Islet of Langerhans (tissue), 1 donor: Measurements from ENCODE around the gene COMMD1.
"Not testable (repeated sequence)": the region's sequence is repeated elsewhere in the genome, so short reads cannot be mapped to it uniquely, and the experiment has no call there.

ENCODE experiments used
- FAIRE-seq: peaks from one replicate; lab custom pipeline; 2011; peaks lifted over from hg19 to GRCh38; lab: Jason Lieb, UNC

The COMMD1 gene

DNA sequence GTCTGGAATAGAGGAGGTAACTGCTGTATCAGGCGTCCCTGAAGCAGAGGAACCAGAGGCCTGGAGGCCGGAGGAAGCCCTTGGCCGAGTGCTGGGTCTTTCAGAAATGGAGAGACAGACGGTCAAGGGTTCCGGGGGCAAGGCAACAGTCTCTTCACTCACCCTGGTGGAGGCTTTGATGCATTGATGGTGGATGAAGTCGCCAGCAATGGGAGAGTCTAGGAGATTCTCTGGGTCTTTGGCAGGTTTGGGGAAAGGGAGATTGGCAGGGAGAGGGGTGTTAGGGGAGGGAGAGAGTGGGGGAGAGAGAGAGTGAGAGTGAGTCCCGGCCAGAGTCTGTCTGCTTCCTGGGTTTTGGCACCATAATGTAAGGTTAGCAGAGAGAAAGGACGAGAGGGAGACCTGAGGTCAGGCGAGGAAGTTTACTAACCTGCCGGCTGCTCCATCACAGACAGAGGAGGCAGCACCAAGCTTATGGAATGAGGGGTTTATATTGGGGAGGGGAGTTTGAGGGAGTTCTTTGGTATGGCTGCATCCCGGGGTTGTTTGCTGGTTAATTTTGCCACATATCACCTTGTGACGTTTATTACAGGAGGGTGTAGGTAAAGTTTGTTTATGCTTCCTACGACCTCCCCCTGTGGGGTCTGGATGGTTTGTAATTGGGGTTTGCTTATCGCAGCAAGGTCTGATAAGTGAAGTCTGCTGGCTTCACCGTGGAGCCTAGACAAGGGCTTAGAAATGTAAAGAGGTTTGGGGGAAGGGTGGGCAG lies 19.6 kb downstream of the COMMD1 start:
- FAIRE-seq, result no peak

DNA sequence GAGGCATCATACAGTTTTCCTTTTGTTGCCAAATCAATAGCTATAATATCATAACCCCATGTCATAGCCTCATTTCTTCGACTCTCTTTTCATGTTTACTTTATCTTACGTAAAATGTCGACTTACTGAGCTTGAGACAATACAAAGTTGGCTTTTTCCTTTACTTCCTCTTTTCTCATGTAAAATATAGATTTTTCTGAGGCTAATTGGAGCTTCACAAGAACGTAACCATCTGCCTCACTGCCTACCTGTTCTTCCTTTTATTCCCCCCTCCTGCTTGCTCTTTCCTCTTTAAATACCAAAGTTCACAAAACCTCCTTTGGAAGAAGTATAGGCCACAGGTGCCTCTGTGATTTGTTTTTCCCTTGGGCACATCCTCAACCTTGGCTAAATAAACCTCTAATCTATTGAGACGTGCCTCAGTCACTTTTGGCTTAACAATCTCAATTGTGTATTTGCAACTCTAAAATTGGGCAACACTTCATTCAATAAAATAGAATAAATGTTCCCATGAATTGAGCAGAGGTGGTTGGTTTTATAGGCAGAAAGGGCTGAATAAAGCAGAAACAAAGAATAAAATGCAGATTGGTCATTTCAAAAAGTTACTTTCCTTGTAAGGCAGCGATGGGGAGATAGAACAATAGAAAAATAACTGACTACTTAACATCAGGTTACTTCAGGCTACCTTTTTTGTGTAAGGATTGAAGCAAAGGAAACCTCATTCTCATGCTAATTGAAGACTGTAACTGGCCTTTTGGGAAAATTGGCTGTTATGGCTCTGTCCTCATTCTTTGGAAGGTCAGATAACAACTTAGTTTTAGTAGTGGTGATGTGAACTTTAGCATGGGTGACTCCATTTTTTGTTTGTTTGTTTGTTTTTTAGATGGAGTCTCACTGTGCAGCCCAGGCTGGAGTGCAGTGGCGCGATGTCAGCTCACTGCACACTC lies 21.3 kb downstream of the COMMD1 start:
- FAIRE-seq, result no peak

DNA sequence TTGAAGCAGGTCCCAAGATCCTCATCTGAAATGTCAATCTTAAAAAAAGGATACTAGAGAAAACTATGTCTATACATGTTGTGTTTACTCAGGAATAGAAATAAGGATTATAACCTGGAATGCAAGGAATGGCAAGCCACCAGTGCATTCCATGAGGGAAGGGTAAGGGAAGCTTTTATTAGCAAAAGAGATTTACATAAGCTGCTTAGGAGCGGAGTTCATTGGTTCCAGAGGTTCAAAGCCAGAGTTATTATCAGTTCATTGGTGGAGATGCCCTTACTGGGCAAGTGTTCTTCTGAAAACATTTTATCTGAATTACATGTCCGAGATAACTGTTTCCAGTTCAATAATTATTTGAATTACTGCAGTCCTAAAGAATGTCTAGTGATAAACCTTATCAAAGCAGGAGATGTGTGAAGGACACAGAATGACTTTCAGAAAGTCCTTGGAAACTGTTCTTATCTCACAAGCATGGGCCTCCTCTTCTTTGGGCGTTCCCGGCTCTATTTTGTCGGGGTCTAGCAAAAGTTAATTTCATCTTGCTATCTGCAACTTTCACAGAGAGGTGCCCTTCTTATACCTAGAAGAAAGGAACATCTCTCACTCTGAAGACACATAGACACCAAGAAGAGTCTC lies 23.5 kb downstream of the COMMD1 start:
- FAIRE-seq, result no peak

DNA sequence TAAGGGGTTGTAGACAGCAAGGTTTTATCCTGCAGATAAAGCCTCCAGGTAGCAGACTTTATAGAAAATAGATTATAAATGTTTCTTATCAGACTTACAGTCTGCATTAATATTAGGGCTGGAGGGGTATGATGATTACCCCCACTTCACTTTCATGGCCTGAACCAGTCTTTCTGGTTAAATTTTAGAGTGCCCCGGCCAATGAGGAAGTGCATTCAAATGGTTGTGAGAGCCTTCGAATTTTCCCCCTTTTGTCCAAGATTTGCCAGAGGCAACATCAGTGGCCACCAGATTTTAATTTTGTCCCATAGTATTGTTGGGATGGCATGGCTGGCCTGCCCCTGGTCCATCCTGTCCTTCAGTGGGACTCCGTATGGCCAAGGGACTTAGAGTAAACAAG lies 31.6 kb downstream of the COMMD1 start:
- FAIRE-seq, result no peak

DNA sequence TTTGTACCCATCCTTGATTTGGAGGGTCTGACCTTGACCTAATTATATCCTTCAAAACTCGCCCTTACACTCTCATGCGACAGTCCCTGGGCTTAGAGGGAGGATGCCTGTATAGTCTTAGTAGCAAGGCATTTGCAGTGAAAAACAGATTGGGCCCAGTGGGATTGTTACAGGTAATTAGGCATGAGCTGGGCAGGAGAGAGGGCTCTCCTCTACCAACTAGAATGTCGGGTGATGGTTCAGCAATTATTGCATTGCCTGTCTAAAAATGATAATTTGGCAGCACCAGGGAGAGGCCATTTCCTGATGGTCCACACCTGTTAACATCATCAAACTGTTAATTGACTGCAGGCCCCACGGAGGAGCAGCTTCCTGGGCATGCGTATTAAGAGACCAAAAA lies 32.4 kb downstream of the COMMD1 start:
- no peak for FAIRE-seq

DNA sequence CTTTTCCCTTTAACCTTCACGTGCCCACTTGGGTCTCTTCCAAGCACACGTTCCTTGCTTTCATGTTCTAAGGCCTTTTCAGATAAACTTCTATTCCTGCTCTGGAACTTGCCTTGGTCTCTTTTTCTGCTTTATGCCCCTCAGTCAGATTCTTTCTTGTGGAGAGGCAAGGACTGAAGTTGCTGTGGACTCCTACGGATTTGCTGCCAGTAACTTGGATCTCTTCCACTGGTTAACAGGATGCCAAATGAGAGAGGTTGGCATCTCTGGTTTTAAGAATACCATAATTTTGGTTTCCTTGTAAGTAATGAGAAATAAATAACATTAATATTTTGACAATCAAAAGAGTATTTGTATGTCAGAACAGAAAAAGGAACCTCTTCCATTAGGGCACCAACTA lies 33.0 kb downstream of the COMMD1 start:
- FAIRE-seq, result no peak

DNA sequence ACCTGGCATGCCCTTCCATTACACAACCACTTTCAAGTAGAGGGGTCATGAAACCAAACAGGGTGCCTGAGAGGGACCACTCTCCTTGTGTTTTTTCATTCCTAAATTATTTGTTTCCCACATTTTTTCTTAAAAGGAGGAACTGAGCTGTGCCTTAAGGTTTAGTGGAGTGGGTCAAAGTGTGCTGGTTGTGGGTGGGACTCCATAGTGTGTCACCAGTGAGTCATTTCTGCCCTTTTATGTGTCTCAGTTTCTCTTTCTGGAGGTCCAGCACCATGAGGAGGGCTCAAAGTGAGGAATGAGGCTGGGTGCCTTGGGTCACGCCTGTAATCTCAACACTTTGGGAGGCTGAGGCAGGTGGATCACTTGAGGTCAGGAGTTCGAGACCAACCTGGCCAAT lies 37.8 kb downstream of the COMMD1 start:
- FAIRE-seq, result no peak

DNA sequence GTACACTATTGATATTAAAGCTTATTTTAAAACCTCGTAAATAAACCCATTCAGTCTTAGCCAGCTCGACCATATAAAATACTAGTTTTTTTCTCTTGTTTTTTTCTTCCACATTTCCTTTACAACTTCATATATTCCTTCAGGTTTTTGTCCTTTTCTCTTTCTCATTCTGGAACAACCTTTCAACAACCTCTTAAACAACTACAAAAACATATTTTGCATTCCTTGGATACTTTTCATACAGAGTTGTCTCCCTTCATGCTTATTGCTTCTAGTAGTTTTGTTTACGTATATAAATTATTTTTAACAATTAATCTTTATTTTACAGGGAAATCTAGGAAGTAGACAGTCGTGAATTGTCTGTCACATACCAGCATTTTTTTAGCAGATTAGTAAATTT lies 41.2 kb downstream of the COMMD1 start:
- no peak for FAIRE-seq

DNA sequence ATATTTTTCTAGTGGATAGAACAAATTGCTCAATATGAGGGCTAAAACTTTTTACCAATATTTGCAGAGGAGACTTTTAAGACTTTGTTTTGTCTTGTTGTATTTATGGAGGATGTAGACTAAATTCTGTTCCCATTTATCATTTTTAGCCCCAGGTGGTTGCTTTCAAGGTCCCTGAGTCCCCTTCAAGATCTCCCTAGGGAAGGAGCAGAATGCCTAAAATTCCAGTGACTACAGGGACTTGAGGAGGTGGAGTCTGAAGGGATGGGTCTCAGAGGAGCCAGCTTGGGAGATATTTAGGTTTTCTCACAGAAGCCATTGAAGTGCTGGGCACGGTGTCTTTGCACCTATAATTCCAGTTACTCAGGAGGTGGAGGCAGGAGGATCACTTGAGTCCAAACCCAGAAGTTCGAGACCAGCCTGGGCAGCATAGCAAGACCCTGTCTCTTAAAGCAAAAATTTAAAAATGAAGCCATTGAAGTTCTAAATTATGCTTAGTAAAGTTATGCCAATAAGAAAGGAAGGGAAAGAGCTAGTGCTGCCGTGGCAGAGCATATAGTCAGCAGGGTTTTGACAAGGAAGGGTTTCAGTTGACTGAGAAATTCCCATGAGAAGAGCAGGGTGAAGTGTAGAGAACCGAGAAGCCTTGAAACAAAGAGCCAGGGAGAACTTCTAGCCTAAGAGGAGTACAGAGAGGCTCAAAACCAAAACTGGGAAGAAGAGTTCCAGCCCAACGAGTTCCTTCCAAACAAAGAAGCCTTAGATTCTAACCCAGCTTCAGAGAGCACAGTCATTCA lies 43.4 kb downstream of the COMMD1 start:
- FAIRE-seq, result no peak

DNA sequence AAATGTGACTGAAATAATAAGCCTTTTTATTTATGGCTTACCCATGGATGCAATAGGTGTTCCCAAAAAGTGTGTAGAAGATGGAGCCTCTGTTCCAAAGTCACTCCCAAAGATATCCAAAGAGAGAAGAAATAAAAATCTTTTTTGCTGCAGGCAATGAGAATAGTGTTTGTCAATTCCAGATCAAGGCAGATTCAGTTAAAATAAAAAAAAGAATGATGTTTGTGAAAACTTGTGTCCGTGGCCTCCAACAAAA lies 43.9 kb downstream of the COMMD1 start:
- no peak for FAIRE-seq

DNA sequence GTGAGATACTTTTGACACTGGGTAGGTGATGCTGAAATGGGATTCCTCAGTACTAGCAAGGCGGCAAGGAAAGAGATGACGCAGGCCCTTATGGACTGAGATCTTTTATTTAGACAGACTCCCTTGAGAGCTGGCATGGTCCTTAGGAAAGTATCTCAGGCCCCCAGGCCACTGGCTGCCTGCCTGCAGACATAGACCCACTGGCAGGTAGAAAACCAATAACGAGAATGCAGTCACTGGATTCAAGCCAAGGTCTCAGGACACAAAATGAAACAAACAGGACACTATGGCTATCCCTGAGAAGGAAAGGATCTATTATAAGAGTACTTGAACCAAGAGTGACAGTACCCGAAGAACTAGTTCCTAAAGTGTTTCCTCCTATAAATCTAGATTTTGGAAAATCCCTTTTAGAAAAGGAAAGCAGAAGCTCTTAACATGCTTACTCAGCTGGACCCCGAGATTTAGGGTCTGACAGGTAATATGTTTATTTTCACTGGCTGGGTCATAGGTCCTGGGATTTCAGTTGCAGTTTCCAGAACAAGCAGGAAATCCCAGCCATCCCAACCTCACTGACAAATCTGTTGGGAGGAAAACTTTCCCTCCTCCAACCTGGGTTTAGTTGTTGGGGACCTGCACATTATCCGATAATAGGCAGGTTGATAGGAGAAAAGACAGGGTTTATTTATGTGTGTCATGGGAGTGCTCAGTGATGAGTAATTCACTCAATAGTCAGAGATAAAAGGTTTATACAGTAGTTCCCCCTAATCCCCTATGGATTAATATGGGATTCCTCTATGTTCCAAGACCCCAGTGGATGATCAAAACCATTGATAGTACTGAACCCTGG lies 44.5 kb downstream of the COMMD1 start:
- FAIRE-seq, result no peak

DNA sequence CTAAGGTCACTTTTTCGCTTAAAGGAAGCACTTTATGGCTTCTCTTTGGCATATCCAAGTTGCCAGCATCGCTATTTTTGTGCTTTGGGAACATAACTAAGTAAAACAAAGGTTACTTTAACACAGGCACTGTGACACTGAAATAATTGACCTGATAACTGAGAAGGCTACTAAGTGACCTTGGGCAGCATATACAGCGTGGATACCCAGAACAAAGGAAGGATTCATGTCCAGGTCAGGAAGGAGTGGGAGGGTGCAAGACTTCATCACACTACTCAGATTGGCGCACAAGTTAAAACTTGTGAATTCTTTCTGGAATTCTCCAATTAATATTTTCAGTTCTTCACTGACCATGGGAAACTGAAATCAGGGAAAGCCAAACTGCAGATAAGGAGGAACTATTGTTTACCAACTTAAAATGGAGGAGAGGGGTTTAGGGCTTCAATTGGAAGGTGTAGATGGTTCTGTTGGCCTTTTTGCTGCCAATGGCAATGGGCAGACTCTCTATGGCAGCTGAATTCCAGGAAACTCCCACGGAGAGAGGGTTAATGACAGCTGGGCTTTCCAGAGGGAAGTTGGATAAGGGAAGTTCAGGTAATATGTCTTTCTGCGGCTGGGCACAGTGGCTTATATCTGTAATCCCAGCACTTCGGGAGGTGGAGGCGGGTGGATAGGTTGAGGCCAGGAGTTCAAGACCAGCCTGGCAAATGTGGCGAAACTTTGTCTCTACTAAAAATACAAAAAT lies 45.3 kb downstream of the COMMD1 start:
- FAIRE-seq, result no peak

DNA sequence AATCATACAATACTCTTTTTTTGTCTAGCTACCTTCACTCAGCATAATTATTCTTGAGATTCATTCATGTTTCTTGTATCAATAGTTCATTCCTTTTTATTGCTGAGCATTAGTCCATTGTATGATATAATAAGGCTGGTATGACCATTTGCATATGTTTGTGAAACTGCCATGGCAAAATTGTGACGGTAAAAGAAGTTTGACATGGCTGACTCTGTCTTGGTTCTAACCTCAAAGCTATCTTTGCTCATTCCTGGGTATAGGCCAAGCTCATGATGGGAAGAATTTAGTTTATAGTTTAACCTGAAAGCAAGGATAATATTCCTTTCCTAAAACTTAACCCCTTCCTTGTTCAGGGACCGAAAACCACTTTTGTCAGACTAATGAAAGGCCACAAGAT lies 46.4 kb downstream of the COMMD1 start:
- FAIRE-seq, result no peak

DNA sequence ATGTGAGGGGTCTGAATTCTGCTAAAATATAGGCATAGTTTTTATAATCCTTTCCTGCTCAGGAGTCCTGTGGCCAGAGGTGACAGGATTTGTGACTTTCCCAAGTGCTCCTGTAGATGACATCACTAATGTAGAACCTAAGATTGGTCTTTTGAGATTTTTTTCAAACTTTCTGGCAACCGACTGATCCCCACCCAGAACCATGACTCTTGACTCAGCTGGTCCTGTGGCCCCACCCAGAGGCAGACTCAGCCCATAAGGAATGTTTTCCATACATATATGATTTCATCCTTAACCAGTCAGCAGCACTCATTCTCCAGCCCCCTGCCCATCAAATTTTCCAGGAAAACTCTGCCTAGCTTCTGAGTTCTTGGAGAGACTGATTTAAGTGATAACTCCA lies 46.8 kb downstream of the COMMD1 start:
- no peak for FAIRE-seq

DNA sequence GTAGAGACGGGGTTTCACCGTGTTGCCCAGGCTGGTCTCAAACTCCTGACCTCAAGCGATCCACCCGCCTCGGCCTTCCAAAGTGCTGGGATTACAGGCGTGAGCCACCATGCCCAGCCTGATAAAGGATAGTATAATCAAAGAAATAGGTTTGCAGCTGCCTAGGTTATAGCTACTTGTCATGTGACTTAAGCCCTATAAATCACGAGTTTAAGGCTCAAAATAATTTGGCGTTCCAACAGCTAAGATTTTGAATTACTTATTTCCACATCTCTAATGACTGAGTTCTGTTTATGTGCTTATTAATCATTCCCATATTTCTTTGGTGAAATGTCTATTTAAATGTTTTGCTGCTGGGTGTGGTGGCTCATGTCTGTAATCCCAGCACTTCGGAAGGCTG lies 49.4 kb downstream of the COMMD1 start:
- not testable (repeated sequence) for FAIRE-seq

DNA sequence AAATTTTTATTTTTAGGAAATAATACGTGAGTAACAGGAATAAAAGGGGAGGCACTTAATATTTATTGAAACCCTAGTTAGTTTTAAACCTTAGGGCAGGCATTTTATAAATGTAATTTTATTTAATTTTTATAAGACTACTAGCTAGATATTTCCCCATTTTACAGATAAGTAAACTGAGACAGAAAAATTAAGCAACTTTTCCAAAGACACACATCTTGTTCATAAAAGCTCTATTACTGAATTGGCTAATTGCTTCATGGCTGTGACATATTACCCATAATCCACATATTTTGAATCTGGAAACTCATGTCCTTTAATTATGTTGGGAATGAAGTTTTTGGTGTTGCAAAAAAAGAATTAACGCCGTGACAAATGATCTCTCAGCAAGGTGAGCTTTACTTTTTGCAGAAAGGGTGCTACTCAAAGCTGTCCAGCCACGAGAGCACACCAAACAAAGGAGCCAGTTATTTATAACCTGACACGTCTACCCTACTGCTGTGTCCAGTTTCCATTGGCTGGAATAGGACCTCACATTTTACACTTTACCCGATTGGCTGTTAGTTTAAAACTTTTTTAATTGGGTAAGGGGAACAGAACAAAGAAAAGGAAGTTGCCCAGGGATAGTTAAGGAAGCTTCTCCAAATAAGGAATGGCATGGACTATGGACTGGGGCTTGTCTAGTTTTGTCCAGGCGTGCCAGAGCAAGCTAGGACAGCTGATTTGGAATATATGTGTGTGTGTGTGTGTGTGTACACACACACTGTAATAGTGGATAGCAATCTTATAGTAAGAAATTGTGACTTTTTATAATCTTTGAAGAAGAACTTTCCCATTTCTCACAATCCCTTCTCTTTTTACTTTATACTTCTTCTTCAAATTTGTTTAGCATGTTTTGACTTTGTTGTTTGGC lies 54.2 kb downstream of the COMMD1 start:
- no peak for FAIRE-seq

DNA sequence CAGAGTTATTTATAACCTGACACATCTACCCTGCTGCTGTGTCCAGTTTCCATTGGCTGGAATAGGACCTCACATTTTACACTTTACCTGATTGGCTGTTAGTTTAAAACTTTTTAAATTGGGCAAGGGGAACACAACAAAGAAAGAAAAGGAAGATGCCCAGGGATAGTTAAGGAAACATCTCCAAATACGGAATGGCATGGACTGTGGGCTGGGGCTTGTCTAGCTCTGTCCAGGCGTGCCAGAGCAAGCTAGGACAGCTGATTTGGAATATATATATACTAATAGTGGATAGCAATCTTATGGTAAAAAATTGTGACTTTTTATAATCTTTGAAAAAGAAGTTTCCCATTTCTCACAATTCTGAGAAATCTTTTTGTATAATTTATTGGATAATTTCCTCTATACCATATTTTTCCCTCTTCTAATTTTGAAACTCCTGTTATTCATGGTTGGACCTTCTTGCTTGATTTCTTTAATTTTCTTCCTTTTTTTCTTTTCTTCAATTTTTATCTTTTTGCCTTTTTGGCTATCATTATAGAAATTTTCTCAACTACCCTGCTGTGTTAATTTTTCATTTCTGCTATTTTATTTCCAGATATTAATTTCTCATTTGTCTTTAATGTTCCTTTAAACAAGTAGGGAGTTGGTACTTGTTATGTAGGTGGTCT lies 55.9 kb downstream of the COMMD1 start:
- no peak for FAIRE-seq

DNA sequence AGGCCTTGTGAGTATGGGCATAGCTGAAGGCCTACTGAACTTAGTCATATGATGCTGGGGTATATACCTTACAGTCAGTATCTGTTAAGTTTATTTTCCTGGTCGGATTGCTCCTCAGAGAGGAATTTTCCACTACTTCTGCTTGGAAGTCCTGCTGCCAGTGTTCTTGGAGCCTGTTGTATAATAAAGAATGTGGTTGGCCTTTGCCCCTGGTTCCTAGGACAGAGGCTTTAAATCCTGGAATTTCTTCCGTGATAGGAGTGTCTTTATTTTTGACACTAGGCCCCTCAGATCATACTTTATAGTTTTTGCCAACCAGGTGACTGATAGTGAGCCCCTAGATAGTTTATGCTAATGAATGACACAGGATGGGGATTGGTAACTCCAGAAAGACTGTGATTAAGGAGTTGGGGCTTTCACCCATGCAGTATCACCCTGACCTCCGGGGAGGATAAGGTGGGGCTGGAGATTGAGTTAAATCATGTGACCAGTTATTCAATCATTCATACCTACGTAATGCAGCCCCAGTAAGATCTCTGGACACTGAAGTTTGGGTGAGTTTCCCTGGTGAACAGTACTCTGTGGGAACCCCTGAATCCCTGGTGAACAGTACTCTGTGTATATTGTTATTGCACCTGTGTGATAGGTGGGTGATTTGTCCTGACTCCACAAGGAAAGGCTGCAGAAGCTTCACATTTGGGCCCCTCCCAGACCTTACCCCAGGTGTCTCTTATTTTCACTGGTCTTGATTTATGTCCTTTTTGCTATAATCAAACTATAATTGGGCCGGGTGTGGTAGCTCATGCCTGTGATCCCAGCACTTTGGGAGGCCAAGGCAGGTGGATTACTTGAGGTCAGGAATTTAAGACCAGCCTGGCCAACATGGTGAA lies 56.9 kb downstream of the COMMD1 start:
- no peak for FAIRE-seq
